GM21825 (cell line): ENCODE measurements around the gene TNFAIP8L2.
"Not testable (repeated sequence)": the region's sequence is repeated elsewhere in the genome, so short reads cannot be mapped to it uniquely, and the experiment has no call there.

ENCODE experiments used
- ATAC-seq: cut with Tn5 transposase; IDR thresholded peaks from one replicate; pipeline ENCODE4 v1.9.1; 2021; ENCODE audit warnings: mild to moderate bottlenecking, moderate library complexity; ENCODE audit not compliant: unreplicated experiment

Gene TNFAIP8L2

DNA sequence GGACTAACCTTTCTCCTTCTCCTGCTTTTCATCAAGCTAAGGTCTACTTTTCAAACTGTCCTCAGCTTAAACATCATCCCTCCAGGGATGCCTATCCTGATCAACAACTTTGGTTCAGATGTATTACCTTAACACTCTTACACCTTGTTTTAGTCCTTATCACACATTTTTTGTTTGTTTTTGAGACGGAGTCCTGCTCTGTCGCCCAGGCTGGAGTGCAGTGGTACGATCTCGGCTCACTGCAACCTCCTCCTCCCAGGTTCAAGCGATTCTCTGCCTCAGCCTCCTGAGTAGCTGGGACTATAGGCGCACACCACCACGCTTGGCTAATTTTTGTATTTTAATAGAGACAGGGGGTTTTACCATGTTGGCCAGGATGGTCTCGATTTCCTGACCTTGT, 32.2 kb downstream of the TNFAIP8L2 start:
- ATAC-seq, result not testable (repeated sequence)

DNA sequence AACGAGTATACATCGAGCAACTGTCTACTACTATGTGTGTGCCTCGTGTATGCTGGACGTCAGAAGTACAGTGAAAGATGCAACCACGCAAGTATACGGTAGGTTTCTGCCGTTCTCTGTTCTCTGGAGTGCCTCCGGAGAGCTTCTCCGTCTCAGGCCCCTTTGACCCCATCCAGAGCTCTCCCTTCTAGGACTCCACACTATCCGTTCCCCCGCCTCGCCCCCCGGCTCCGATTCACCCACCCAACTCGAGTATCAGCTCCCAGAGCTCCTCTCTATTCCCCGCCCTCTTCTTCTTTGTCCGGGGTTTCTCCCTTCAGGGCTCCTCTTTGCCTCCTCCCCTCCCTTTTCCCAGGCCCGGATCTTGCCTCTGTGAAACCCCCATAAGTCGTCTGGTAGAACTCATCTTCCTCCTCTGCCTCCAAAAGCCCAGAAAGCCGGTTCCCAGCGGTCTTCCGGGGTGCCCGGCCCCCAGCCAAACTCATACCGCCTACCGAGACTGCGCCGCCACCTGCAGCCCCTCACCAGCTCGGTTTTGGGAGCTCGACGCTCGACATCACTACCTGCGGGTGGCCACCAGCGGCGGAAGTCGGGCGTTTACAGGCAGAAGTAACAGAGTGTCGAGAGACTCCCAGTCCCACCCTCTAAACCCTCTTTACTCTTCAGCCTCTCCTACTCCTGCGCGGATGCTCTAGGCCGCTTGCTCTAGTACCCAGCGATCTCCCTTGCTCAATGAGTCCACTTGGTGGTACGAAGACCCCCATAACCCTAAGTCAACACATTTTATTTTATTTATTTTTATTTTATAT, 33.4 kb downstream of the TNFAIP8L2 start, which contains the start of gene VPS72:
Gene VPS72, minus strand, starts transcription at position 561 of the 809 bp plus-strand sequence. Its CDS starts 76 bp downstream, at position 485.
- peak; percentile 82 for ATAC-seq

DNA sequence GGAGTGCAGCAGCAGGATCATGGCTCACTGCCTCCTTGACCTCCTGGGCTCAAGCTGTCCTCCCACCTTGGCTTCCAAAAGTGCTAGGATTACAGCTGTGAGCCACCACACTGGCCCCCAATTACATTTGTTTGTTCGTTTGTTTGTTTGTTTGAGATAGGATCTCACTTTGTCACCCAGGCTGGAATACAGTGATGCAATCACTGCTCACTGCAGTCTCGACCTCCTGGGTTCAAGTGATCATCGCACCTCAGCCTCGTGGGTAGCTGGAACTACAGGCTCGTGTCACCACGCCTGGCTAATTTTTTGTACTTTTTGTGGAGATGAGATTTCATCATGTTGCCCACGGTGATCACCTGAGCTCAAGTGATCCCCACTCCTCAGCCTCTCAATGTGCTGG, 35.6 kb downstream of the TNFAIP8L2 start:
- no peak for ATAC-seq

DNA sequence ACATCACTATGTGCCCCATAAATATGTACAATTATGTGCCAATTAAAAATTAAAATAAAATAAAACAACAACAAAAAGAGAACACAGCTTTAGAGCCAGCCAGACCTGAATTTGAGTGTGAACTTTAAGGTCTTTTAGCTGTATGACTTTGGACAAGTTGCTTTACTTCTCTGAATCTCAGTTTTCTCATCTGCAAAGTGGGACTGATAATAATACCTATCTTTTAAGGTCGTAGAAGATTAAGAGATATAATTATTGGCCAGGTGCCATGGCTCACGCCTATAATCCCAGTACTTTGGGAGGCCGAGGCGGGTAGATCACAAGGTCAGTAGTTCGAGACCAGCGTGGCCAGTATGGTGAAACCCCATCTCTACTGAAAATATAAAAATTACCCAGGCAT, 36.9 kb downstream of the TNFAIP8L2 start:
- ATAC-seq, result no peak

DNA sequence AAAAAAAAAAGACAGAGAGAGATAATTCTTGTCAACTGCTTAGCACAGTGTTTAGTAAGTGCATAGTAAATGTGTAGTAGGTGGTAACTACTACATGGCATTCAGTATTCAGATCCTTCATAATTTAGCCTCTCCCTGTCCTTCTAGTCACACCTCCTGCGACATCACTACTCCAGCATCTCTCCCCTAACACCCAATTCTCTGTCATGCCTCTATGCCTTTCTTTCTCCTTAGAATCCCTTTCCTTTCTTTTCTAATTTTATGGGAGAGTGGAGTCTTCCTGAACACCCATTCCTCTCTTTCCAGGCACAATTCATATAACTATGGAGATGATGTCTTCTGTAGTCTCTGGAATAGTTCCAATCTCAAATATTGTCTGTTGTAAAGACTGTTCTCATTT, 37.4 kb downstream of the TNFAIP8L2 start:
- no peak for ATAC-seq

DNA sequence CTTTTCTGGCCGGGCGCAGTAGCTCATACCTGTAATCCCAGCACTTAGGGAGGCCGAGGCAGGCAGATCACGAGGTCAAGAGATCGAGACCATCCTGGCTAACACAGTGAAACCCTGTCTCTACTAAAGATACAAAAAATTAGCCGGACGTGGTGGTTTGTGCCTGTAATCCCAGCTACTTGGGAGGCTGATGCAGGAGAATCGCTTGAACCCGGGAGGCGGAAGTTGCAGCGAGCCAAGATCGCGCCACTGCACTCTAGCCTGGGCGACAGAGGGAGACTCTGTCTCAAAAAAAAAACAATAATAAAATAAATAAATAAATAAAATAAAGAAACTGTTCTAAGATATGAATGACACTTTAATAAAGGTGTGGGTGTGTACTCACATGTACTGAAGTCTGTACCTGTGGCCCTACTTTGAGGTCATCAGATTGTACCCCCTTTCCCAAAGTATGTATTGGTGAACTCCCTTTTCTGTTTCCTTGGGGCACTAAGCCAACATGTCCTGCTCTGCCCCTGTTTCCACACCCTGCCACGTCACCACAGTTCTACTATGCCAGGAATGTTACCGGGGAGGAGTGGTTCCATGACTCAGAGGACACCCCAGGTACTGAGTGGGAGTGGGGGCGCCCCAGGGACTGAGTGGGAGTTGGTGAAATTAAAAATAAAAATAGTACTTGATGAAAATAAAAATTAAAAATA, 38.6 kb downstream of the TNFAIP8L2 start:
- not testable (repeated sequence) for ATAC-seq

DNA sequence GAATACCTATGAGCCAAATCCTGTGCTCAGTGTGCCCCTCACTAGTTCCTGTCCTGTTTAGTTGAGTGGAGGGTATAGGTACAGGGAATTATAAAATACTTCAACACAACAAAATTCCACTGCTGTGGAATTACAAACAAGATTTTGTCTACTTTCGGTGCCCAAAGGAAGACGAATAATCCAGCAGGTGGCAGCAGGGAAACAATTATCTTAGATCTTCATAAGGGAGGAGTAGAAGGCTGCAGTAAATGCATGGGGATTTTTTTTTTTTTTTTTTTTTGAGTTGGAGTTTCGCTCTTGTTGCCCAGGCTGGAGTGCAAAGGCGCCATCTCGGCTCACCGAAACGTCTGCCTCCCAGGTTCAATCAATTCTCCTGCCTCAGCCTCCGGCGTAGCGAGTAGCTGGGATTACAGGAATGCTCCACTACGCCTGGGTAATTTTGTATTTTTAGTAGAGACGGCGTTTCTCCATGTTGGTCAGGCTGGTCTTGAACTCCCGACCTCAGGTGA, 39.9 kb downstream of the TNFAIP8L2 start:
- no peak for ATAC-seq

DNA sequence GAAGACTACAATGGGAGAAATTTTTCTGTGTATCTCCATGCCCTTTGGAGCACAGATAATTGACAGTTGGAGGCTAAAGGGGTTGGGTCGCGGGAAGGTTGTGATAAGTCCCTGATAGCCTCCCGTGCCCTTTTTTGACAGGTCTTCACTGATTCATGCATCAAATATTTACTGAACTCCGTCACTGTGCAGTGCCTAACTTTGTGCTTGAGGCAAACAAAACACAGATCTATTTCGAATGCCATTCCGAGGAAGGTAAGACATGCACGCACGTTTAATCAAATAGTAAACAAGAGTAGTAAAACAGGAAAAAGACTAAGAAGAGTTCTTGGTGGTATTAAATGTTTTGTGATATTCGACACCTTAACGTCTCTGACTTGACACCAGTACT, 41.4 kb downstream of the TNFAIP8L2 start:
- peak; percentile 5 for ATAC-seq

DNA sequence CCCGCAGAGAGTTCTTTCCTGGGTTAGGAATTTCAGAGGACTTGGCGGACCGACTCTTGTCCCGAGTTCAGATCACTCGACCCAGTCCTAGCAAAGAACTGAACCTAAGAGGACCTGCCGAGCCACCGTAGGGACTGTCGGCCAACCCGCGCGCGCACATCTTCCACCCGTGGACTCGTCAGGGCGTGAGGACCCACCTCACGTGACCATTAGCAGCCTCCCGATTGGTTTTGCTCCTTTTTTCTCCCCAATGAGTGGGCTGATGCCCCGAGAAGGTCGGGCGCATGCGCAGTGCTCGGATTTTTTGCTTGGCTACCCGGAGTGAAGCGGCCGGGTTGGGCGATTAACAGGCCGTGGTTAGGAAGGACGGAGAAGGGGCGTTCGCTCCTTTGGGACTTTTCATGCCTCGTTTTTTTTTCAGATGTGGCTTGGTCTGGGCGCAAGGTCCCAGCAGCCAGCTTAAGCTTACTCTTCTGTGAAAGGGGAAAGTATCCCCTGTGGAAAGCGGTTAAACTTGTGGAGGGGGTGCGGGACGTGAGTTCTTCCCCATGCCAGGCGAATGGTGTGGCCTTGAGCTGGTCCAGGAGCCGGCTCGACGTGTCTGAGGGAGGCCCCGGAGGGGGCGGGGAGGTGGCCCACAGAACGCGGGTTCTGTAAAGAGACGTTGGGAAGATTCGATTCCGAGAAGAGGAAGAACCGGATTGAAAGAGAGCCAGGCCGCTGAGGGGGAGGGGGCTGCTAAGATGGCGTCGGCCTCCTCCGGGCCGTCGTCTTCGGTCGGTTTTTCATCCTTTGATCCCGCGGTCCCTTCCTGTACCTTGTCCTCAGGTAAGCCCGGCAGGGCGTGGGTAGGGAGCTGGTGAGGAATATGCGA, 42.0 kb downstream of the TNFAIP8L2 start, which contains the start of gene PIP5K1A:
Gene PIP5K1A, plus strand, starts transcription at position 299 of the 874 bp plus-strand sequence. Its CDS starts 445 bp downstream, at position 744.
- ATAC-seq, result peak; percentile 75

DNA sequence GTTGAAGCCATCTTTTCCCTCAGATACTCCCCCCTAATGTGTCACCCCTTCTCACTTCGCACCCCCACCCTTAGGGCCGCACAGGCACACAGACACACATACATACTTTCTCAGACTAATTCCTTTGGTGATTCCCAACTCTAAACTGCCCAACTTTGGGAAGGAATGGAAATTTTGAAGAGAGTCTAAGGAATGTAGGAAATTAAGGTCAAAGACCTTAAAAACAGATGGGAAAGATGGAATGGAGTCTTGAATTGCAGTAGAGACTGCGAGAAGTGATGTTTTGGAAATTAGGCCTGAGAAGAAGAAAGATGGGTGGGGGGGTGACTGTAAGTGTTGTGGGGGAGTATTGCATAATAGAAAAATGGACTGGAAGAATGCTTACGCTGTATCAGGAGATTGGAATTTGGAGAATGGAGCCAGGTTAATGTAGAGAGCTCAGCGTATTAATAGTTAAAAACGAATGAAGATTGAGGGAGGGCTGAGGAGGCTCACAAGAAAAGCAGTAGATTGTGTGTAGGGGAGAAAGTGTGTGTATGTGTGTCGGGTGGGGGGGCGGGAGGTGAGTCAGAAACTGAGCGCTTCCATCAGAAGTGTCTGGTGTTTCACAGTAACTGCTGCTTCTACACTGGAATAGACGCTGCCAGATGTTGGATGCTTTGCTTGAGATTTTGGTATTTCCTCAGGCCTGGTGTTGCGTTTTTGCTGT, 43.6 kb downstream of the TNFAIP8L2 start:
- ATAC-seq, result no peak

DNA sequence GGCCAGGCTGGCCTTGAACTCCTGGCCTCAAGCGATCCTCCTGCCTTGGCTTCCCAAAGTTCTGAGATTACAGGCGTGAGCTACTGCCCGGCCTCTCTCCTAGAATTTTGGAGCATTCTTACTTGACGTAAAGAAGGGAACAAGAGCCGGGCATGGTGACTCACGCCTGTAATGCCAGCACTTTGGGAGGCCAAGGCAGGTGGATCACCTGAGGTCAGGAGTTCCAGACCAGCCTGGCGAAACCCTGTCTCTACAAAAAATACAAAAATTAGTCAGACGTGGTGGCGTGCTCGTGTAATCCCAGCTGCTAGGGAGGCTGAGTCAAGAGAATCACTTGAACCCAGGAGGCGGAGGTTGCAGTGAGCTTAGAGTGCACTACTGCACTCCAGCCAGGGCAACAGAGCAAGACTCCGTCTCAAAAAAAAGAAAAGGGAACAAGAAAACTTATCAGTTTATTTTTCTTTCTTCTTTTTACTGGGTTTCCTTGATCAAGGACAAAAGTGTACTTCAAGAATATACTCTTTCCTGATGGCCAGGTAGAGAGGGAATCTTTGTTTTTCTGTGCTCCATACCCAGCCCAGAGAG, 49.0 kb downstream of the TNFAIP8L2 start:
- not testable (repeated sequence) for ATAC-seq
